ACHN (cell line): ENCODE data around the gene JARID2.

Experiments
- DNase-seq: peaks from one replicate; pipeline ENCODE4 v3.0.0-alpha.2; 2015
- in situ Hi-C: cut with HindIII; loops from 2 replicates; pipeline ENCODE4 v1.10.0; 2017; ENCODE audit warnings: low sequenced_read_pairs, low pct_ligation_motif_present, low pct_unique_long_range_greater_than_20kb

JARID2 gene

DNA sequence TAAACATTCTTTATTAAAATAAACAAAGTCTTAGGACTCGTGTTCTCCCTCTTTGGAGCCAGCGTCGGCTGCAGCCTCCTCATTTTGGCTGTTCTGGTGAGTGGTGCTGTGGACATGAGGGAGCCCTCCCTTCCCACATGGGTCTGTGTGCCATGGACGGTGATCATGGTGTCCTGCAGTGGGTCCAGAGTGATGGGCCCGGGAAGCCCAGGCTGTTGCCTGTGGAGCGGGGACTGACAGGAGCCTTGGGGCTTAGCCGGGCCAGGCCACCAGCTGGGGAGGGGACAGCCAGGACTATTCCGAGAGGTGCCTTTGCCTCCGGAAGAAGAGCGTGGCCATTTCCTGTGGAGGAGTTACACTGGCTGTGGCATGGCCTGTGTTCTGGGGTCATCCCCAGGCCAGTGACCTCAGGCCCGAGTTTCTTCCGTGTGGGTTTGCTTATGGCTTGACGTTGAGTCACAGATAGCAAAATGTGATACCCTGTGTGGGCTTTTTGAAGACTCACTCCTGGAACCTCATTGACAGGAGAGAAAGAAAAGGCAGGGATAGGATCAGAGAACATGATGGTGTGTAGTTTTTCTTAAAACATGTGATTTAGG is 263.6 kb downstream of the JARID2 start:
- in situ Hi-C loops: no loop called here
- DNase-seq: no peak

DNA sequence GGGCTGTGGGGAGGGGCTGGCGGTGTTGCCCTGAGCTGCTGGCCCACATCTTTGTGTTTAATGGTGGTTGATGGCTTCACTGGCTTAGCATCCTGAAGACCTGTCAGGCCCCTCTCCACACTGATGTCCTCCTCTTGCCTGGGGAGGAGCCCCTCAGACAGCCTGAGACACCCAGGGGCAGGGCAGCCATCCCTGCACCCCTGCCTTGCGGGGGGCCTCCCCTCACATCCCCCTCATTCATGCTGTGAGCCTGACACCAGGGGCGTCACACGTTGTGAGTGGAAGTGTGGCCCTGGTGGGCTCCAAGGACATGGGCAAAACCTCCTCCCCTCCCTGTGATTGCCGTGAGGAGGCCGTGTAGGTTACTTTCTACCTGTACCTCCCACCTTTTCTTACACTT is 264.3 kb downstream of the JARID2 start:
- in situ Hi-C loops: no loop called here
- DNase-seq: no peak

DNA sequence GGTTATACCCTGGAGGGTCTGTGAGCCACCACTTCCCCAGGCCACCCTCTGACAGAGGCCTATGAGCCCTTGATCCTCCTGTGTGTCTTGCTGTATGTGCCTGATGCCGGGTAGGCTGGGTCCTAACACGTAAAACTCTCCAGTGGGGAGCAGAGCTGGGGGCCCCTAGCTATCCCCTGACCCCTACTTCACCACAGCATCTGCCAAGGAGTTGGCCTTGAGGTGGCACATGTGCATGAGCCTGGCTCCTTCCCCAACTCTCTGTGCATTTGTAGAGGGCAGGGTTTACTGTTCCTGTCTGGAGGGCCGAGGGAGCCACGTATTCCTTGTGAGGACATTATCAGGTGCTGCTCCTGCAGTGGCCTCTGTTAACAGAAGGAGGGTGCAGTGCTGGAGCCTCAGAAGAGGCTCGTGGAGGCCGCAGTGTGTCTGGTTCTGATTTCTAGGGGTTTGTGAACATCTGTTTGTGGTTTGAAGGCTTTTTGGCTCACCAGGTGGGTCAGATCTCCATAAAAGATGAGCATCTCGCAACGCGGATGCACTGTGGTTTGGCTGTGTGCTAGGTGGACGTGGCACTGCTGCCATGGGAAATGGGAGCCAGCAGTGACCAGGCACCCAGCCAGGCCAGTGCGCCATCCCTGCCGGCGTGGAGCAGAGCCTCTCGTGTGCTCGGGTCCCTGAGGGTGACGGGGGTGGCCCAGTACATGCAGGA is 264.8 kb downstream of the JARID2 start:
- in situ Hi-C loops: no loop called here
- DNase-seq: no peak

DNA sequence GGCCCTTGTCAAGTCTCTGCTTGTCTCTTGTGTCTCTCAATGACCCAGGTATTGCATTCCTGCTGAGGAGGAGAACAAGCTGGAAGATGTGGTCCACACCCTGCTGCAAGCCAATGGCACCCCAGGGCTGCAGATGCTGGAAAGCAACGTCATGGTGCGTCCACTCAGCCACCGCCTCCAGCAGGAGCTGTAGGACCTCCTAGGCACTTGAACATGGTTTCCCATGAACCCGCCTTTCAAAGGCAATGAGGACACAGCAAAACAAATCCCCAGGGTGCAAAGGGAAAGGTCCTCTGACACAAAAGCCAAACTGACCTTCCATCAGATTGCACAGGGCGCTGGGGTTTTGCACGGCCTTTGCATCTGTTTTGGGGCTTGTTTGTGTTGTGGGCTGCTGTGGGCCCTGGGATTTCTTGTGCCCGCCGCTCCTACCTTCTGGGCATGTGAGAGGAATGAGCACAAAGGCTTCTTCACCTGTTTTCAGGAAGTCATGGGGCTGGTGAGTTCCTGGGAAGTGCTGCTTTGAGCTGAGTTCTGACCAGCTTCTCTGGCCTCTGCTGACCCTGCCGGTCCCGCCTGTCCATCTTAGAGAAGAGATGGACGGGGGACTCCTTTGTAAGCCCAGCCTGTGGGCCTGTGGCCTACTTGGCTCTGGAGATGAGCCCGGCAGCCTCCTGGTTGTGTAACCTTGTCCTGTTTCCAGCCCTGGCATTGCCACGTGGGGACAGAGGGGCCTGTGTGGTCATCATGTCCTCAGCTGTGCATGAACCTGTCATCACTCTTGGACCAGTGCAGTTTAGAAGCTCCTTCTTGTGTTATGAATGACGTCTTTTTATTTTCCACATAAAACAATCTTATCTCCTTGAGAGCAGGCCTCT is 265.6 kb downstream of the JARID2 start:
- no peak for DNase-seq
- in situ Hi-C loops: no loop called here

DNA sequence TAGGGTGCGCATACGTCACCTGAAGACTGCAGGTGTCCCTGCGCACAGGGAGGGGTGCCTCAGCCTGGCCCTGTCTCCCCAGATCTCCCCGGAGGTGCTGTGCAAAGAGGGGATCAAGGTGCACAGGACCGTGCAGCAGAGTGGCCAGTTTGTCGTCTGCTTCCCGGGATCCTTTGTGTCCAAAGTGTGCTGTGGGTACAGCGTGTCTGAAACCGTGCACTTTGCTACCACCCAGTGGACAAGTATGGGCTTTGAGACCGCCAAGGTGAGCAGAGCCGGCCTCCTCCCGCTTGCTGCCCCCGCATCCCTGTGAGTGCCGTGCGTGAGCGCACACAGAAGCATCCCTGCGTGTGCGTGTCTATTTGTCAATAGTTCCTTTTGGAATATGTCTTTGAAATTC is 266.3 kb downstream of the JARID2 start:
- DNase-seq: no peak
- in situ Hi-C loops: no loop called here

DNA sequence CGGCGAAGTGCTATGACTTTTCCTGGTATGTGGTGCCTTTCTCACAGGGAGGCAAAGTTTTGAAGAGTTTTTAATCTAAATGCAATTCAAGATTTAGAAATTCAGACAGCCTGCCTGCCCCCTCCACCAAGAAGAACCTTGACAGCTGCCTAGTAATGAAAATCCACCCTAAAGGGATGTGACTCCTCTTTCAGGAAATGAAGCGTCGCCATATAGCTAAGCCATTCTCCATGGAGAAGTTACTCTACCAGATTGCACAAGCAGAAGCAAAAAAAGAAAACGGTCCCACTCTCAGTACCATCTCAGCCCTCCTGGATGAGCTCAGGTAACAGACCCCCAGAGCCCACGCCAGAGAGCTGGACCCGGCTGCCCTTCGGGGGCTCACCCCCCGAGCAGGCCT is 266.9 kb downstream of the JARID2 start:
- in situ Hi-C loops: no loop called here

DNA sequence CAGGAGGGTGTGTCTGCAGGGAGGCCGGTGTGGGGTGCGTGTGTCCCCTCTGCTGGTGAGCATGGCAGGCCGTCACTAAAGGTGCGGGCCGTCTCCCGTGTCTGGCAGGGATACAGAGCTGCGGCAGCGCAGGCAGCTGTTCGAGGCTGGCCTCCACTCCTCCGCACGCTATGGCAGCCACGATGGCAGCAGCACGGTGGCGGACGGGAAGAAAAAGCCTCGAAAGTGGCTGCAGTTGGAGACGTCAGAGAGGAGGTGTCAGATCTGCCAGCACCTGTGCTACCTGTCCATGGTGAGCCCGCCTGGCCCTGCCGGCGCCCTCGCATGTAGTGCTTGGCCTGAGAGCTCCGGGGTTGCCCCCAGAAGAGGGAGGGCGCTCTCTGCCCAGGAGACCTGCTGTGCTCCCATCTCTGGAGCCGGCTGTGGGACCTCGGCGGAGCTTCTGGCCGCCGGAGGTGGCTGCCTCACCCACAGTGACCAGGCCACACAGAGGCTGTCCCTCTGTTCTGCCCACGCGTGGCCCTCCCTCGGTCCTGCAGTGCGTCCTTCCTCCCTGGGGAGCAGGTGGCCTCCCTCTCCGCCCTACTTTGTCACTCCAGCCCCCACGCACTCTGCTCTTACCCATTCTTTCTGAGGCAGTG is 267.4 kb downstream of the JARID2 start:
- DNase-seq: no peak
- in situ Hi-C loops: no loop called here

More for the DNA sequence above, 266.9 kb downstream of the JARID2 start:
- no peak for DNase-seq

DNA sequence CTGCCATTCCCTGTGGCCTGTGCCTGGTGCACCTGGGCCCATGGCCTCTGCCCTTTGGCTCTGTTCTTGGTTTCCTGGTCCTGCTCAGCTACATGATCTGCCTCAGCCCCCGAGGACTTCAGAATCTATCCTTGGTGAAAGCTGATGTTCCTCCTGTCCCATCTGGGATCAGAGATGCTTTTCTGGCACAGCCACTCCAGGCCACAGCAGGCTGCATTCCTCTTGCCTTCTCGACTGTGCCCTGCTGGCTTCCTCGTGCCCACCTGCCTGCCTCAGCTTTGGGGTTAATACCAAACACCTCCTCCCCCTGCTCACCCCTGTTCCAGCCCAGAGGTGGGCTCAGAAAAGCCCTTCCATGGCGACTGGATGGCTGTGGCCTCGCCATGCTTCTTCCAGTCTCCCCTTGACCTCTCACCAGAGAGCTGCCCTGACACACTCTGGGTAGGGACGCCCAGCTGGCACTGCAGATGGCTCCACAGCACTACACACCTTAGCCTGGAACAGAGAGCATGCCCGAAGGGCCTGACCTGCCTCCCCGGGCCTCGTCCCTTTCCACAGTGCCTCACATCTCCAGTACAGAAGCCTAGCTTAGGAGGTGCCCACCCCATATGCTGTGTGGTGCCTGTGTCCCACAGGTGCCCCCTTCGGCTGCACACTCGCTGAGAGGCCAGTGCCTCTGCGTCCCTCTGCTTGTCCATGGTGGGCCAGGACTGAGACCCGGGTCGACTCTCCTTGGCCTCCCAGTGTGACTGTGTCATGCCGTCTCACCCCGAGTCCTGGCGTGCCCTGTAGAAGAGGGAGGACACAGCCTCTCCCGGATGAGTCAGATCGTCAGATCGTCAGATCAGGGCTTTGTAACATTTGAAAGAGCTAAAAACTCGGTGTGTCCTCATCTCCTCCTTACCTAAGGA is 268.2 kb downstream of the JARID2 start:
- in situ Hi-C loops: no loop called here
- no peak for DNase-seq

DNA sequence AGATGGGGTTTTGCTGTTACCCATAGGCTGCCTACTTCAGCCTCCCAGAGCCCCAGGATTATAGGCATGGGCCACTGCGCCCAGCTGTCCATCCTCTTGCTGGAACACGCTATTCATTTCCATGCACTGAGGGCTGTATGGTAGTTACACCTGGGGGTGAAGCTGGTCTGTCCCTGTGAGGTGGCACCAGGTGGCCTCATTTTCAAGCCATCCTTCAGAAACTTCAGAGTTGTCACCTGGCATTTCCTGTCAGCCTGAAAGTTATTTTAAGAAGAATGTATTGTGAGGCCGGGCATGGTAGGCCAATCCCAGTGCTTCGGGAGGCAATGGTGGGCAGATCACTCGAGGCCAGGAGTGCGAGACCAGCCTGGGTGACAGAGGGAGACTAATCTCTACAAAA is 269.4 kb downstream of the JARID2 start:
- no peak for DNase-seq
- in situ Hi-C loops: no loop called here

DNA sequence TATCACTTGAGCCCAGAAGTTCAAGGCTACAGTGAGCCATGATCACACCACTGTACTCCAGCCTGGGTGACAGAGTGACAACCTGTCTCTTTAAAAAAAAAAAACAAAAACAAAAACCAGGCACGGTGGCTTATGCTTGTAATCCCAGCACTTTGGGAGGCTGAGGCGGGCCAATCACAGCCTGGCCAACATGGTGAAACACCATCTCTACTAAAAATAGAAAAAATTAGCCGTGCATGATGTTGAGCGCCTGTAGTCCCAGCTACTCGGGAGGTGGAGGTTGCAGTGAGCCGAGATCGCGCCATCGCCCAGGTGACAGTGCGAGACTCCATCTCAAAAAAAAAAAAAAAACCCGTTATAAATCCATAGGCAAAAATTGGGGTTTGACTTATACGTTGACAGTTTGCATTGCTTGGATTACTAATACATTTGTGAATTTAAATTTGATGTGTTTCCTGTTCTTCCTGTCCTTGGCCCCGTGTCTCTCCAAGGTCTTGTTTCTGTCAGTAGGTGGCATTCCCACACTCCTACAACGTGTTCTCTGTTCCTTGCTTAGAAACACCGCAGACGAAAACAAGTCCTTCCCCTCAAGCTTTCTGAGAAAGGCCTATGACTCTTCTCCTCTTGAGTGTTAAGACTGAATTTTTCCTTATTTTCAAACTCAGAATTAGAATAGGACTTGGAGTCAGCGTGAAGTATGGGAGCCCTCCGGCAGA is 269.9 kb downstream of the JARID2 start:
- no peak for DNase-seq
- in situ Hi-C loops: no loop called here

DNA sequence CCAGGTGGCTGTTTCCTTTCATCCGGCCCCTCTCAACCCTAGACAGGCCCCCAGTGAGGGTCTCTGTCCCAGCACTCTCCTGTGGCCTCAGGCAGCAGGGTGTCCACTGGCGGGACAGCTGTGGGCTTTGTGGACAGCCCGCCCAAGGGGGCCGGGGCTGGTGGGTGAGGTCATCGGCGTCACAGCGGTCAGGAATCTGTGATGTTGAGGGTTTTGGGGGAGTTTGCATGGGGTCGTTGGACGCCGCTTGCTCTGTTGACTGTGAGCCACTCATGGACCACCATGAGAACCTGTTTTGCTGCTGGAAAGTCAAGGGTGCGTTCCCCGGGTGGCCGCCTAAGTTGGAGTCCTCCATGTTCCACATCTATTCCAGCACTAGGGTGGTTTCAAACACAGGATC is 270.5 kb downstream of the JARID2 start:
- DNase-seq: no peak
- in situ Hi-C loops: no loop called here

DNA sequence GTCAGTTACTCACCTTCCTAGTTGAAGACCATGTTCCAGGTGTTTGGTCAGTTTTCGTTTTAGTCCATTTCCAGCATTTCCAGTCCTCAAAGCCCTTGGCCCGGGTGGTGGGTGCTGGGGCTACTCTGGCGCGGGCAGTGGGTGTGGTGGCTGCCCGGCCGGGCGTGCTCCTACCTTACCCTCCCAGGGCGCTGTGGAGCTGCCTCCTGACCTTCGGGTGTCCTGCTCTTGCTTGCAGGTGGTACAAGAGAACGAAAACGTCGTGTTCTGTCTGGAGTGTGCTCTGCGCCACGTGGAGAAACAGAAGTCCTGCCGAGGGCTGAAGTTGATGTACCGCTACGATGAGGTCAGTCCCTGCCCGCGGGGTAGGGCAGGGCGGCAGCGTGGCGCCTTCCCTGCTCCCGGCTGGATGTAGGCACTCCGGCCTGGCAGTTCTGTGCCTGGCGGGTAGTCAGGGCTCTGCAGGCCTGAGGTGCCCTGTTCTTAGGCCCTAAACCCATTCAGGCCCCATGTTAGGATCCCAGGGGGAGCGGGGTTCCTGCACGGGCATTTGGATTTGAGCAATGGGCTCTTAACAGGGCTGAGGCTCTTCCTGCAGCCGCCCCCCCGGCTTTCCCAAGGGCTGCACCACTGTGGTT is 271.2 kb downstream of the JARID2 start:
- in situ Hi-C loops: no loop called here
- DNase-seq: no peak

DNA sequence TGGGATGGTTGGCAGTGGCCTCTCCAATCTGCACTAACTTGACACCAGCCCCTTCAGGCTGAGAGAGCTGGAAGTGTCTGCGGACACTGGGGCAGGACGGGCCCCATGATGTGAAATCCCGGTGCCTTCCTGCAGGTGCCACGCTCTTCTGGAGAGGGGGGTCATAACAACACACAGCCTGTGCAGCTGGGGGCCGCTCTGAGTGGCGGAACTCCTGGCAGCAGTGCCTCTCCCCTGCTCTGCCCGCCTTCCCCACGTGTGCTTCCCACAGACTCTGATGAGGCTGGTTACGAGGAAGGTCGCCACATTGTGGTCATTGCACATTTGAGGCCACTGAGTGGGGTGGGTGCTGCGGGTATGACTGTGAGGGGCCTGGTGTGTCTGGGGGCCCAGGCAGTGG is 271.7 kb downstream of the JARID2 start:
- in situ Hi-C loops: no loop called here
- no peak for DNase-seq

DNA sequence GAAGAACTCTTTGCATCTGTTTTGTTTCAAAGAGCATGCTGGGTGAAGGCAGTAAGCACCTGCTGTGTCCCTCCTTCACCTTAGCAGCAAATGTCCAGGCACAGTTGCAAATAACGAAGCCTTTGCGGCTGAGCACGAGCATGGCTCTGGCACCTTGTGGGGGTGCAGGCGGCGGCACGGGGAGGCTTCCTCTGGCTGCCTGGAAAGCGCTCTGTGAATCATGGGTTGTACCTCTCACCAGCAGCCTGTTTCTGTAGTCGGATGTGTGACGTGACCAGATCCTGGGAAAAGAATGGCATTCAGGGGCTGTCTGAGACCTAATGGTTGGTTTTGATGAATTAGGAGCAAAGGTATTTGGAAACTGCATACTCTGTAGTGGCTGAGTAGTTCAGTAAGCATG is 272.2 kb downstream of the JARID2 start:
- in situ Hi-C loops: no loop called here
- DNase-seq: no peak

DNA sequence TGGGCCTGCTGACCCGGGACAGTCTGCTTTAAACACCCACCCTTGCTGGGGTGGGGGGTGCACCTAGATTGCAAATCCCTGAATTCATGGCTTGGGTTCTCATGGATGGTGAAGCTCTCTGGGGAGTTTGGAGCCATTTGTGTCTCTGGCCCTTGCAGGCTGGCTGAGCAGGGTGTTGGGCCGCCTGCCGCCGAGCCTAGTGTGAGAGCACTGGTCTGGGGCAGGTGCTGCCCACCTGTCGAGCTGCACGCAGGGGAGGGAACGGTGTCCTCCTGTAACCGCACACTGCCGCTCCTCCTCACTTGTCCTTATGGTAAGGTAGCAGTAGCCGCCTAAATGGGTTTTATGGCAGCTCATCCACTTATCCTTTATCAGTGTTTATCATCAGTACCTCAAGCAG is 273.0 kb downstream of the JARID2 start:
- in situ Hi-C loops: no loop called here
- DNase-seq: no peak

DNA sequence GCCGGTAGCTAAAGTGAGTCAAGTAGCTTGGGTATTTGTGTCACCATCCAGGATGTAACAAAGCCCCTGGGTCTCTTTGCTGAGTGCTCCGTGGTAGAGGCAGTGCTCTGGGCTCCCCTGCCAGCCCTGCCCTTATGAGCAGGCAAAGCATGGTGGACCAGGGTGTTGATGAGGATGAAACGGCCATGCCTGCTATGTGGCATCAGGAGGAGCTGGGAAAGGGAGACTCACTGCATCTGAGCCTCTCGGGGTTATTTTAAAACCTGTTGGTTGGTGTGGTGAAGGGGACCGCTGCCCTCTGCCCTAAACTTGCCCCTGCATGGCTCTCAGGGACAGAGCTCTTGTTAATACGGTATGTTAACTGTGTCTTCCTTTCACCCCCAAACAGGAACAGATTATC is 273.8 kb downstream of the JARID2 start:
- no peak for DNase-seq

DNA sequence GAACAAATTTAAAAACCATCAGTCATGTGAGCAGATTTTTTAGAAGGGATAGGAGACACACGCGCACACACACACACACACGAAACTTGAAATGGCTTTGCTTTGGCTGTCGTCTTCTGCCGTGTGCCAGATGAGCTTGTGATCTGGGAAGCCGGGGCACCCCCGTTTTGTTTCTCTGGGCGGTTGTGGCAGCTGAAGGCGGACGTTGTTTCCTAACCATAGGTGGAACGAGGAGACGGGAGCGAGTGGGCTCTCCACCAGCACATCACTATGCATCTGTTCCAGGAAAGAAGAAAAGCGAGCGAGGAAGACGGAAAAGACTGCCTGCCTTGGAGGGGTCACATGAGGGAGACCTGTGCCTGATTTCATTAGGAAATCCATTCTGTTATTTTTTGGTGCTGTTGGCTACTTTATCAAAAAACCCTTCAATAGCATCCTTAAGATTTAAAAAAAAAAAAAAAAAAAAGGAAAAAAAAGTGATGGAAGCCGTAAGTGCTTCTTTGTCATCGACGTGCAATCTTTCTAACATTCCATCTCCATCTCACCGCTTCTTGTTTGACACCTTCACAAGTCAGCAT is 274.8 kb downstream of the JARID2 start:
- DNase-seq: no peak
- in situ Hi-C loops: no loop called here

More for the DNA sequence above, 273.8 kb downstream of the JARID2 start:
- in situ Hi-C loops: no loop called here
